AG04449 (cell line): ENCODE data around the gene NRIP2.
A peak's percentile ranks its signal among the peaks of the same experiment; 100 is the strongest.

ENCODE experiments used
- CTCF ChIA-PET: fragments of 350-600 bp; formaldehyde crosslinking; extraction: SDS; loops from one replicate; lab custom pipeline; 2021; ENCODE audit warnings: antibody characterized with exemption; lab: Yijun Ruan, JAX
- POLR2A ChIA-PET: fragments of 400-600, 350-600 bp; formaldehyde crosslinking; extraction: SDS; loops from one replicate; lab custom pipeline; 2020; ENCODE audit warnings: antibody characterized with exemption, inconsistent platforms; lab: Yijun Ruan, JAX
- DNase-seq: peaks from one replicate; pipeline ENCODE4 v3.0.0-alpha.2; 2010; ENCODE audit warnings: low read depth, low spot score
- H3K4me3 ChIP-seq: 2 replicates; pipeline ENCODE4 v1.5.1; 2011; ENCODE audit warnings: low read depth, mild to moderate bottlenecking, control low read depth, low read length
- CTCF ChIP-seq: IDR thresholded peaks from one replicate; pipeline ENCODE4 v1.5.1; 2011; ENCODE audit warnings: mild to moderate bottlenecking, moderate library complexity, low read length, control low read depth, inconsistent platforms; ENCODE audit not compliant: insufficient read depth; ENCODE audit errors: missing control alignments

Gene NRIP2

GRCh38 chr12:2791089-2791488 is 43.7 kb downstream of the NRIP2 start:
- H3K4me3 ChIP-seq = no peak overlapping the region
- ChIA-PET CTCF (interaction anchor here (2.0 kb wide), 1 partner anchor 10 kb away, joined by 9 read pairs; no protein-coding TSS in a partner anchor), POLR2A (no interaction called here)
- DNase-seq = no peak
- TF ChIP-seq CTCF = no peak

GRCh38 chr12:2785017-2785416 is 49.8 kb downstream of the NRIP2 start:
- no peak for TF ChIP-seq CTCF
- no peak overlapping the region for H3K4me3 ChIP-seq
- no peak for DNase-seq
- POLR2A ChIA-PET = no interaction called here
- CTCF ChIA-PET = interaction anchor here (0.9 to 4.4 kb wide), 19 partner anchors 10 to 102 kb away, joined by 3 to 28 read pairs (median 7); partner anchors contain the start of genes FKBP4 and ITFG2

GRCh38 chr12:2783936-2784600 is 50.8 kb downstream of the NRIP2 start:
- ChIA-PET POLR2A (no interaction called here), CTCF (interaction anchor here (0.6 to 4.4 kb wide), 34 partner anchors 9 to 258 kb away, joined by 3 to 28 read pairs (median 4); partner anchors contain the start of genes FKBP4 and ITFG2)
- no peak for DNase-seq
- H3K4me3 ChIP-seq = peak overlapping the region; percentile 30
- TF ChIP-seq CTCF = peak; percentile 90

GRCh38 chr12:2779281-2779680 is 55.6 kb downstream of the NRIP2 start:
- TF ChIP-seq CTCF = no peak
- DNase-seq = no peak
- CTCF ChIA-PET = interaction anchor here (1.2 kb wide), 1 partner anchor 985 kb away, joined by 3 read pairs; no protein-coding TSS in a partner anchor
- POLR2A ChIA-PET = no interaction called here
- H3K4me3 ChIP-seq = no peak overlapping the region

GRCh38 chr12:2776129-2776806 is 58.6 kb downstream of the NRIP2 start:
- ChIA-PET CTCF (interaction anchor here (1.0 kb wide), 1 partner anchor 36 kb away, joined by 3 read pairs; no protein-coding TSS in a partner anchor), POLR2A (no interaction called here)
- TF ChIP-seq CTCF = no peak
- no peak overlapping the region for H3K4me3 ChIP-seq
- no peak for DNase-seq

GRCh38 chr12:2775431-2775830 is 59.4 kb downstream of the NRIP2 start:
- CTCF ChIA-PET = interaction anchor here (1.0 kb wide), 1 partner anchor 35 kb away, joined by 3 read pairs; no protein-coding TSS in a partner anchor

More at GRCh38 chr12:2775431-2775830, 59.4 kb downstream of the NRIP2 start:
- POLR2A ChIA-PET = no interaction called here
- DNase-seq = no peak
- H3K4me3 ChIP-seq = no peak overlapping the region
- no peak for TF ChIP-seq CTCF
